ENCODE results near the gene SOCS7.

The SOCS7 gene

DNA sequence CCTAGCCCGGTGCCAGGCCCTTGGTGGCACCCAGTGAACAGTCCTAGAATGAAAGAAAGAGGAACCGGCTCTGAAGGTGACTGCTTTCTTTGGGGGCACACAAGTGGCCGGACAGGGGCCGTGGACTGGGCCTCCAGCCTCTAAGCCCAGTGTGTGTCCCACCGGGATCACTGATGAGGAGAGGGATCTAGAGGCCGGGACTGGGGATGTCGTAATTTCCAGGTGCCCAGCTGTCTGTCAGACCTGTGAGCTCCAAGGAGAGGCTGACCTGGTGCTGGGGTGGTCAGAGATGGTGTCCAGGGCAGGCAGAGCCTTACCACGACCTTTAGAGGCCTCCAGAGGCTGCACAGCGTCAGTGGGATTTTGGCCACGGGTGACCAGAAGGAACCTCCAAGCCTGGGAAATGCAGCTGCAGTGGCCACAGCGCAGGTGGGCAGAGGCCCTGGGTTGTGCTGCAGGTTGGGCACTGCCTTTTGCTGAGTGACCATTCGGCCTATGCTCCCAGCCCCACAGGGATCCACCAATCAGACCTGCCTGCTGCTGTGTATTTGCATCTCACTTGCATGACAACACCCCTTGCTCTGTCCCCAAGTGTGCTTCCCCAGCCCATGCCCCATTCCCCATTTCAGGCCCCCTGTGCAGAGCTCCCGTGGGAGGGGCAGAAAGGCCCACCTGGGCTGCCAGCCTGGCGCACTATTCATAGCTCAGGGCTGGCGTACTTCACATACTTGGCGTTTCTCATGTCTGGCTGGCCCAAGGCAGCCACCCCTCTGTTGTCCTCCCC, 89.2 kb downstream of the SOCS7 start:
- TF ChIP-seq CTCF (IDR thresholded peaks at IDR 0.05; ENCODE audit: insufficient read depth, low read length, missing control alignments), result no peak
- ChIA-PET CTCF (interaction anchor here (0.6 to 5.6 kb wide), 9 partner anchors 10 to 143 kb away, joined by 3 to 56 read pairs (median 3); partner anchors contain the start of gene ARHGAP23), POLR2A (interaction anchor here (0.7 to 0.9 kb wide), 2 partner anchors 8 to 10 kb away, joined by 3 read pairs; no protein-coding TSS in a partner anchor)
- DNase-seq (ENCODE audit: low read depth, low spot score), result no peak
- no peak overlapping the region for H3K4me3 ChIP-seq (ENCODE audit: low read depth, low read length)

GRCh38 chr17:38441429-38442061, 89.9 kb downstream of the SOCS7 start:
- ChIA-PET CTCF (interaction anchor here (0.6 to 5.6 kb wide), 10 partner anchors 10 to 143 kb away, joined by 3 to 56 read pairs (median 4); partner anchors contain the start of gene ARHGAP23), POLR2A (interaction anchor here (0.7 to 0.9 kb wide), 2 partner anchors 9 kb away, joined by 3 read pairs; no protein-coding TSS in a partner anchor)
- no peak for TF ChIP-seq CTCF (IDR thresholded peaks at IDR 0.05; ENCODE audit: insufficient read depth, low read length, missing control alignments)
- no peak overlapping the region for H3K4me3 ChIP-seq (ENCODE audit: low read depth, low read length)
- no peak for DNase-seq (ENCODE audit: low read depth, low spot score)

DNA sequence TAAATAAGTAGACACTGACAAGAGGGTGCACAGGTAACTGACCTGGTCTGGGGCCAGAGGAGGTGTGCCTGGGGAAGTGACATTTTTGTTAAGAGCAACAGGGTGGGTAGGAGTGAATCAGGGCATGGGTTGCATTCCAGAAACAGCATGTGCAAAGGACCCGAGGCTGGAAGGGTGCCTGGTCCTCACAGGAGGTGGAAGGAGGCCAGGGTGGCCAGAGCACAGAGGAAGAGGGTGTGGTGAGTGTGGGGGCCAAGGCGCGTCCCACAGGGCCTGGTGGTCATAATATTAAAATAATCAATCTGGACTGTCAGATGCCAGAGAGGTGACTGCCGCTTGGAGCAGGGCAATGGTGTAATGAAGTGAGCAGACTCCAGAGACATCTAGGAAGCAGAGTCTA, 90.9 kb downstream of the SOCS7 start:
- DNase-seq (ENCODE audit: low read depth, low spot score), result no peak
- no peak for TF ChIP-seq CTCF (IDR thresholded peaks at IDR 0.05; ENCODE audit: insufficient read depth, low read length, missing control alignments)
- CTCF ChIA-PET, result interaction anchor here (1.1 to 5.6 kb wide), 11 partner anchors 8 to 70 kb away, joined by 3 to 56 read pairs (median 5); partner anchors contain the start of gene ARHGAP23
- H3K4me3 ChIP-seq (ENCODE audit: low read depth, low read length), result no peak overlapping the region
- POLR2A ChIA-PET, result no interaction called here

DNA sequence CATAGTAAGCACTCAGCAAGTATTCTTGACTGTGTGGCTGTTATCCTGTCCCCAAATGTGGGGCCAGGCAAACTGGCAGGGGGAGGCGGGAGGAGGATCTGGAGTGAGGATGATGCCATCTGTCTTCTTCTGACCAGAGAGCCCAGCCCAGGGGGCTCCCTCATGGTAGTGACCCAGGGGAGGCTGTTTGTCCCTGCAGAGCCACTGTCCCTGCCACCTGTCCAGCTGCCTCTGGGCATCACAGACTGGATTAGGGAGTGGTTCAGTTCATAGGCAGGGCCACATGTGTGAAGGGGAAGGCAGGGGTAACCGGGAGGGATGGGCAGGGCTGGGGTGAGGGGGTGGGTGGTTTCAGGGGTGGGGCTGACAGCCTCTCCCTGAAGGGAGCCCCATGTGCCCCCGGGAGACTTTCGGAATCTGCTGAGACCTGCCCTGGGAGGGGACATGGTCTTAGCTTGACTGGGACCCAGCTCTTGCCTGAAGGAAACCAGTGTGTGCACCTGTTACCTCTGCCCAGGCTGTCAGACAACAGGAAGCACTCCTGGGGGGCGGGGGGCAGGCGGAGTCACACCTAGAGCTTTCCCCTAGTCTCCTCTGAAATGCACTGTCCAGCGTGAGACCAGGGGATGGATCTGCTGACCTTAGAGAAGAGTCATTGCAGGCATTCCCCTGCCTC, 91.8 kb downstream of the SOCS7 start:
- ChIA-PET CTCF (interaction anchor here (0.6 to 5.6 kb wide), 20 partner anchors 7 to 124 kb away, joined by 3 to 56 read pairs (median 4); partner anchors contain the start of gene ARHGAP23), POLR2A (interaction anchor here (0.6 to 0.9 kb wide), 2 partner anchors 21 to 32 kb away, joined by 3 to 4 read pairs; no protein-coding TSS in a partner anchor)
- TF ChIP-seq CTCF (IDR thresholded peaks at IDR 0.05; ENCODE audit: insufficient read depth, low read length, missing control alignments), result no peak
- DNase-seq (ENCODE audit: low read depth, low spot score), result no peak
- no peak overlapping the region for H3K4me3 ChIP-seq (ENCODE audit: low read depth, low read length)

- no peak overlapping the region for H3K4me3 ChIP-seq (ENCODE audit: low read depth, low read length)
- TF ChIP-seq CTCF (IDR thresholded peaks at IDR 0.05; ENCODE audit: insufficient read depth, low read length, missing control alignments), result peak; percentile 97
- CTCF ChIA-PET, result interaction anchor here (0.6 to 5.6 kb wide), 17 partner anchors 8 to 124 kb away, joined by 3 to 56 read pairs (median 4); partner anchors contain the start of gene ARHGAP23
- no peak for DNase-seq (ENCODE audit: low read depth, low spot score)
- POLR2A ChIA-PET, result interaction anchor here (0.9 kb wide), 1 partner anchor 20 kb away, joined by 4 read pairs; no protein-coding TSS in a partner anchor
These were observed 92.5 kb downstream of the SOCS7 start for GRCh38 chr17:38444151-38444550.
